A549 (cell line): ENCODE measurements around the gene TFF2.

Experiments
- BHLHE40 ChIP-seq: IDR thresholded peaks from 2 replicates; pipeline ENCODE4 v1.6.1; 2012; ENCODE audit warnings: low read depth, low read length, inconsistent platforms
- CTCF ChIP-seq: fragments of >200 bp; sonication (Bioruptor Twin); formaldehyde crosslinking; IDR thresholded peaks from 3 replicates; pipeline ENCODE4 v1.5.1; 2016
- EP300 ChIP-seq, 2 experiments: fragments of >200 bp; sonication (Bioruptor Twin); formaldehyde crosslinking; IDR thresholded peaks; 2 replicates in 1 of 2; 3 replicates in 1 of 2; pipeline ENCODE4 v1.6.1; 2016 to 2017
- HDAC2 ChIP-seq: fragments of 200-600 bp; sonication (generic); IDR thresholded peaks from 2 replicates; pipeline ENCODE4 v1.6.1; 2016
- HOXA7 ChIP-seq: fragments of 250-450 bp; sonication (Bioruptor Pico); IDR thresholded peaks from 2 replicates; pipeline ENCODE4 v1.5.0; 2020; ENCODE audit warnings: mild to moderate bottlenecking, moderate library complexity
- MAZ ChIP-seq: fragments of 150-350 bp; IDR thresholded peaks from 2 replicates; pipeline ENCODE4 v1.6.1; 2014; ENCODE audit warnings: antibody characterized with exemption, low read depth, low read length, borderline replicate concordance
- POLR2A ChIP-seq: IDR thresholded peaks from 2 replicates; pipeline ENCODE4 v1.6.1; 2012; ENCODE audit warnings: mild to moderate bottlenecking, low read length
- REST ChIP-seq: fragments of 200-600 bp; sonication (generic); IDR thresholded peaks from 2 replicates; pipeline ENCODE4 v1.6.1; 2016; ENCODE audit warnings: antibody characterized with exemption, mild to moderate bottlenecking, moderate library complexity
- TP53 ChIP-seq: fragments of 250-450 bp; sonication (Bioruptor Pico); IDR thresholded peaks from 2 replicates; pipeline ENCODE4 v1.5.0; 2021; ENCODE audit warnings: mild to moderate bottlenecking, moderate library complexity

GRCh38 chr21:42337830-42338728, 12.7 kb downstream of the TFF2 start:
- TF ChIP-seq BHLHE40 (no peak), CTCF (peak; percentile 43), POLR2A (no peak), HOXA7 (CRISPR knock-in tag) (no peak), REST (no peak), MAZ (no peak), HDAC2 (no peak), EP300 (IDR thresholded peaks at IDR 0.05) (no peak), TP53 (no peak)
